Measurements from ENCODE around the gene ZHX3.

The ZHX3 gene

GRCh38 chr20:41152108-41152757, 165.3 kb downstream of the ZHX3 start:
- DNase-seq = no peak

GRCh38 chr20:41151134-41151869, 166.2 kb downstream of the ZHX3 start:
- DNase-seq = no peak

GRCh38 chr20:41150664-41151063, 166.9 kb downstream of the ZHX3 start:
- DNase-seq = no peak

DNA sequence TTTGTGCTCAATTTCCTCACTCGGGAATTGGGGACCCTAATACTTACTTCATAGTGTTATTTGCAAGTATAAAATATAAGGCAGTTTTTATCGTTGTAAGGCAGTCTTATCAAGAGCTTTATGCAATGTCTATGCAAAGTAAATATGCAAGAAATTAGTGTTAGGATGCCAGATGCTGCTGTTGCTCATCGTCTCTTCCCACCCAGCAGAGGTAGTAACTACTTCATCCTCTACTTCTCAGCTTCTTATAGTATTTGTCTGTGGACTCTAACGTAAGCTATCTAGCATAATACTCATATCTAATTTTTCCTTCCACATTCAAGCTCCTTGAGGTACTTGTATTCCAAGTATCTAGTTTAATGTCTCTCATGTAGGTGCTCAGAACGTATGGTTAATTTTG, 168.6 kb downstream of the ZHX3 start:
- no peak for DNase-seq

GRCh38 chr20:41147767-41148191, 169.8 kb downstream of the ZHX3 start:
- no peak for DNase-seq

DNA sequence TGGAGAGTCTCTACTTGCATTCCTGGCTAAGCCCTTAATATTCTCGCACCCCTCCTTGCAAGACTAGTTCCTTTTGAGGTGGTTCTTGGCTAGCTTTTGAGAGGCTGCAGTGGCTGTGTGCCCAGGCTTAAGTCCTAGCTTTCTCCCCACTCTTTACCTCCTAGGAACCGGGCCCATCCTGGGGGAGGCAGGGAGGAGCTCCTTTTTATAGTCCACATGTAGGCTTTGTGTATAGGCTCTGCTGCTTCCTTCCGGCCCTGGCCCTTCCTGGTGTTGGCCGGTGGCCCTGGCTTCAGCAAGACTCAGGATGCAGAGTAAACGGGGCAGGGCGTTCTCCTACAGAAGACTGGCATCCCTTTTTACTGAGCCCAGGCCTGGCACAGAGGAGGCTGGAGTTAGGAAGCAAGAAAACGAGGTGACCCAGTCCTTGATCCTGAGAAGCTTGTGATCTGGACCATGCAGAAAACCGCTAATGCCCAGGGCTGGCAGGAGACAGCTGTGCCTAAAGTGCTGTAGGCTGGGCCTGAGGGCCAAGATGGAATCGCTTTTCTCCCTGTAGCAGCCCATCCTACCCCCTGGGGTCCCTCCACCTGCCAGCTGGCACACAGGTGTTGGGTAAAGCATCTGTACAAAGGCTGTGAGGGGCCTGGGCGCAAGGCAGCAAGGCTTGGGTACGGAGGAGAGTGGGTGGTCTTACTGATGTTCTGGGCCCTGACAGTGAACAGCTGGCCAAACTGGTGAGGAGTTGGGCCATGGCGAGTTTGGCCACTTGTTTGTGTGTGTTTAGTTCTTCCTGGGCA, 171.5 kb downstream of the ZHX3 start:
- DNase-seq = no peak

GRCh38 chr20:41145317-41145716, 172.2 kb downstream of the ZHX3 start:
- no peak for DNase-seq

DNA sequence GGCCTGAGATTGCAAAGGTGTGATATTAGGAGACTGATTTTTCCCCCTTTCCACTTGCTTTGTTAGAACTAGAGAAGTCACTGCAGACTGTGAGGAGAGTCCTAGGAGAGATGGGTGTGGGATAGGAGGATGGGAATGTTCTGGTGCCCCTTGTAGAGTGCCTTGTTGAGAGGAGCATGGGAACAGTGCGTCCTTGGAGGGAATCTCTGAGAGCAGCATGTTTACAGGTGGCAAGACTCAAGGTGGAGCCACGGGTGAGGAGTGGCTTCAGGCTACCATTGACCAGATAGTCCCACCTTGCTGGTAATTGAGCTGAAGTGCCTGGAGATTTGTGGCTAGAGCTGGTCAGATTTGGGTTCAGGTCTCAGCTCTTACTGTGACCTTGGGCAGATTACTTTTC, 174.2 kb downstream of the ZHX3 start:
- no peak for DNase-seq

DNA sequence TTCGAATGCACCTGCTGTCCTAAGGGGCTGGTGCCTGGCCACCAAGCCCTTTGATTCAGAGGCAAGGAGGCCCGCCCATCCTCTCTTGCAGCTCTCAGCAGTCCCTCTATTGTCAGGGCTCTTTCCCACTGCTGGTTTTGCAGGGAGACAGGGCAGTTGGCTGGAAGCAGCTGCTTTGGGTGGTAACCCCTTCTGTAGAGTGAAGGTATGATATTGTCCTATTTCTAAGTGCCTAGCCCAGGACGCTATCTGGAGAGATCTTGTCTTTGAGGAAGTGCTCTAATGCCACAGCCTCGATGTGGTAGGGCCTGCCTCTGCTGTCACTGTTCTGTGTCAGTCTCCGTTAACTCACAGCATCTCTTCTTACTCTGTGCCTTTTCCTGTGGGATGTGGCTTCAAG, 174.6 kb downstream of the ZHX3 start:
- DNase-seq = no peak

GRCh38 chr20:41142245-41142644, 175.3 kb downstream of the ZHX3 start:
- no peak for DNase-seq

DNA sequence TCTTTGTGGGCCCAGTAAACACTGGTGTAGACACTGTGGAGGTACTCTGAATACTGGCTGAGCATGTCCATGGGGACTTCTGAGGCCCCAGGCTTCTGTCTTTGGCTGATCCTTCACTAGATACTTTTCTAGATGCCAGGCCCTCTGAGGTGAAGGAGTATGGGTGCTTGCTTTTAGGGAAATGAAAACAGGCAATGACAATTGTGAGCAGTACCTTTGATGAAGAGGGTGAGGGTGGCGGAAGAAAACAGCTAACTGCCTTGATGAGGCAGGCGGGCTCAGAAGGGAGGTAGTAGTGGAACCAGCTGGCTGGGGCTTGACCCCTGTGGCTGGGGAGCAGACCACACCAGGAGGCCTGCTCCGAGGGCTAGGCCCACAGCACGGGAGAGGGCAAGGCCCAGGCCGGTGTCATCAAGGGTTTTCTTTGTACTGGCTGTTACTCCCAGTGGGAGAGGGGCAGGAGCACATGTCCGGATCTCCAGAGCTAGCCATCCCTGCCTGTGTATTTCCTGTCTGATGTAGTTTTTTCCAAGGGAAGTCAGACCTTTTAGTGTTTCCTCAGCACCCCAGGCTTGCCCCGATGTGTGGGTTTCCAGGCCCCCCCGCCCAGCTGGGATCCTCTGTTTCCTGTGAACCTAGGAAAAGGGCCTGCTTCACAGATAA, 176.2 kb downstream of the ZHX3 start:
- no peak for DNase-seq

- DNase-seq = no peak
Measured at GRCh38 chr20:41140226-41141133, 177.1 kb downstream of the ZHX3 start.

GRCh38 chr20:41139227-41140093, 178.1 kb downstream of the ZHX3 start:
- no peak for DNase-seq

DNA sequence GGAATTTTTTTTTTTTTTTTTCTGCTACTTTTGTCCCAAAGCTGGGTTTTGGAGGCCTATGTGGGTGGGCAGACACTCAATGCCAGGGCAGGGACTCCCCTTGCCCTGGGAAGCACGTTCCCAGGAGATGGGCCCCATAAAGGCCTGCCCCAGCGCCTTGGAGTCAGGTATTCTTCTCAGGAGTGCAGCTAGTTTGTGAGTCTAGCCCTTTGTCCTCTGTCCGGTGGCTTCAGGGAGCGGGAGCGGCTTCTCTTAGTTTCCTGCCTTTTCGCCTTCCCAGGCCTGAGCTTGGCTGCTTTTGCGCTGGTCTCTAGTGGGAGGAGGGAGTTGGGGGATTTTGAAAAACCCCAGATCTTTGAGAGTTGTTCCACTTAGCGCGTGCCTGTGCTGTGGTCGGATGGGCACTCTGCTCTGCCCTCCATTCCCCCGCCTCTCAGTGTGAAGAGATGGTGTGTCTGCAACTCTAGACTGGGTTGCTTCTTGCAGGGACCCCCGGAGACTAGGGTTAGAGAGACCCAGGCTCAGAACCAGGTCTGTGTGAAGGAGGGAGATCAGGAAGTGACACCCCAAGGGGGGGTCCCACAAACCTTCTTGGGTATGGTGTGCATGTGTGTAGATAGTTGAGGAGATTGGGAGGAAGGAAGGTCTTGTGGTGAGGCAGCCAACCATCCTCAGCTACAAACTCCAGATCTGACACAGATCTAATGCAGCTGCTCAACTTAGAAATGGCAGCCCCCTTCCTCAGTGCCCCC, 178.9 kb downstream of the ZHX3 start:
- peak; percentile 66 for DNase-seq

- DNase-seq = peak; percentile 91
Measured at GRCh38 chr20:41137614-41138474, 179.7 kb downstream of the ZHX3 start.

- peak; percentile 98 for DNase-seq
Measured at GRCh38 chr20:41136680-41137613, 180.6 kb downstream of the ZHX3 start, which contains the start of gene PLCG1. PLCG1 (plus strand) TSS chr20:41137543; CDS start chr20:41137642, 99 bp downstream.

GRCh38 chr20:41135888-41136679, 181.4 kb downstream of the ZHX3 start:
- DNase-seq = no peak
